ENCODE results near the gene ODF2.
"Not testable (repeated sequence)": the region's sequence is repeated elsewhere in the genome, so short reads cannot be mapped to it uniquely, and the experiment has no call there.

Gene ODF2

GRCh38 chr9:128484686-128485413 is 29.0 kb downstream of the ODF2 start:
- no peak for DNase-seq (ENCODE audit: low read depth)

- DNase-seq (ENCODE audit: low read depth) = no peak
Measured at GRCh38 chr9:128485414-128485855, 29.6 kb downstream of the ODF2 start.

GRCh38 chr9:128486201-128486600 is 30.4 kb downstream of the ODF2 start:
- DNase-seq (ENCODE audit: low read depth) = no peak

- DNase-seq (ENCODE audit: low read depth) = no peak
Measured at GRCh38 chr9:128493424-128493823, 37.6 kb downstream of the ODF2 start.

GRCh38 chr9:128494108-128494745 is 38.4 kb downstream of the ODF2 start:
- no peak for DNase-seq (ENCODE audit: low read depth)

GRCh38 chr9:128494746-128495129 is 38.9 kb downstream of the ODF2 start:
- no peak for DNase-seq (ENCODE audit: low read depth)

GRCh38 chr9:128495296-128495695 is 39.5 kb downstream of the ODF2 start:
- no peak for DNase-seq (ENCODE audit: low read depth)

- DNase-seq (ENCODE audit: low read depth) = no peak
Measured at GRCh38 chr9:128495804-128496417, 40.1 kb downstream of the ODF2 start.

- DNase-seq (ENCODE audit: low read depth) = no peak
Measured at GRCh38 chr9:128497824-128498610, 42.2 kb downstream of the ODF2 start.

- no peak for DNase-seq (ENCODE audit: low read depth)
Measured at GRCh38 chr9:128498911-128499310, 43.1 kb downstream of the ODF2 start.

- no peak for DNase-seq (ENCODE audit: low read depth)
Measured at GRCh38 chr9:128499920-128500319, 44.1 kb downstream of the ODF2 start.

GRCh38 chr9:128503415-128503825 is 47.6 kb downstream of the ODF2 start:
- peak; percentile 6 for DNase-seq (ENCODE audit: low read depth)

GRCh38 chr9:128503870-128504269 is 48.1 kb downstream of the ODF2 start:
- peak; percentile 16 for DNase-seq (ENCODE audit: low read depth)

GRCh38 chr9:128504485-128505413 is 48.9 kb downstream of the ODF2 start, which contains the start of gene GLE1:
Gene GLE1 (plus strand): TSS chr9:128504719. CDS start chr9:128504806, 87 bp downstream.
- DNase-seq (ENCODE audit: low read depth) = peak; percentile 73

- peak; percentile 61 for DNase-seq (ENCODE audit: low read depth)
Measured at GRCh38 chr9:128505414-128505765, 49.6 kb downstream of the ODF2 start.

GRCh38 chr9:128505906-128506305 is 50.1 kb downstream of the ODF2 start:
- DNase-seq (ENCODE audit: low read depth) = not testable (repeated sequence)

GRCh38 chr9:128512820-128513219 is 57.0 kb downstream of the ODF2 start:
- no peak for DNase-seq (ENCODE audit: low read depth)

GRCh38 chr9:128521956-128522355 is 66.2 kb downstream of the ODF2 start:
- DNase-seq (ENCODE audit: low read depth) = no peak

GRCh38 chr9:128523199-128523925 is 67.6 kb downstream of the ODF2 start:
- peak; percentile 61 for DNase-seq (ENCODE audit: low read depth)

- no peak for DNase-seq (ENCODE audit: low read depth)
Measured at GRCh38 chr9:128526720-128527119, 70.9 kb downstream of the ODF2 start.
